GM18870 (cell line): Measurements from ENCODE around the gene CYSTM1.

Source experiments
- ATAC-seq: cut with Tn5 transposase; IDR thresholded peaks from one replicate; pipeline ENCODE4 v1.9.1; 2021; ENCODE audit warnings: moderate library complexity; ENCODE audit not compliant: unreplicated experiment

The CYSTM1 gene

DNA sequence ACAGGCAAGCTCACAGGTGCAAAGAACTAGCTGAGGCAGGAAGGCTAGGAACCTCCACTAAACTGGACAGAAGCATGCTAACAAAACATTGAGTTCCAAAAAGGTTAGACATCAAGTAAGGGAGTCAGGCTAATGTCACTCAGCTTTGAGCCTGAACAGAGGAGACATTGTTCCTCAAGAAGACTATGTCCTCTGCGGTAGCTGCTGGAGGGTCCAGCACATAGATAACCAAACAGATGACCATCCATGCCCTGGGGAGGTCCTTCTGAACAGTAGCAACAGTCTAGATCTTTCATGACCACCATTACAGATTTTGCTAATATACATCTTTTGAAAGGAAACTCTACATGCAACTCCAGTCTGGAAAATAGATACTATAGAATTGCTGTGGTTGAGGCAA, 57.7 kb downstream of the CYSTM1 start:
- ATAC-seq: no peak

DNA sequence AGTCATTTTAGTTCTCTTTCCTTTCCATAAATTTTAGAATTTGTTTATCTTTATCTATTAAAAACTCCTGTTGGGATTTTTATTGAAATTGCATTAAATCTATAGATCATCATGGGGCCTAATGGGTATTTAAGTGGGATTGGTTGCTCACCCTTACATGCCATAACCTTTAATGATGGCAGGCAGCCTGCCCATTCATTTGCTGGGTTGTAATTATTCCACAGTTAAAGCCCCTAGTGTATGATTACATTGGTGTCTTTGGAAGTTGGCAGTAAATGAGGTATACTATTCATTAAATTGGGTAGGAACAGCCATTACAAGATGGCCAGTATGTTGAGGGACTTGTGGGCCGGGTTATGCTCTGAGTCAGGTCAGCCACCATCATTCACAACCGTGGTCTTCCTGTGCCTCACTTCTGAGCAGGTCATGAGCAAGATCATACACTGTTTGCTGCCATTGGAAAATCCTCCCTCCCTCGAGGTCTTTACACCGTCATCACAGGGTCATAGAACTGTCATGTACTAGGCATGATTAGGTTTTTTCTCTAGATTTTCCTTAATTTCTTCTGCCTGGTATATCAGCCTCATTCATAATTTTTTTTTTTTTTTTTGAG, 59.5 kb downstream of the CYSTM1 start:
- no peak for ATAC-seq

DNA sequence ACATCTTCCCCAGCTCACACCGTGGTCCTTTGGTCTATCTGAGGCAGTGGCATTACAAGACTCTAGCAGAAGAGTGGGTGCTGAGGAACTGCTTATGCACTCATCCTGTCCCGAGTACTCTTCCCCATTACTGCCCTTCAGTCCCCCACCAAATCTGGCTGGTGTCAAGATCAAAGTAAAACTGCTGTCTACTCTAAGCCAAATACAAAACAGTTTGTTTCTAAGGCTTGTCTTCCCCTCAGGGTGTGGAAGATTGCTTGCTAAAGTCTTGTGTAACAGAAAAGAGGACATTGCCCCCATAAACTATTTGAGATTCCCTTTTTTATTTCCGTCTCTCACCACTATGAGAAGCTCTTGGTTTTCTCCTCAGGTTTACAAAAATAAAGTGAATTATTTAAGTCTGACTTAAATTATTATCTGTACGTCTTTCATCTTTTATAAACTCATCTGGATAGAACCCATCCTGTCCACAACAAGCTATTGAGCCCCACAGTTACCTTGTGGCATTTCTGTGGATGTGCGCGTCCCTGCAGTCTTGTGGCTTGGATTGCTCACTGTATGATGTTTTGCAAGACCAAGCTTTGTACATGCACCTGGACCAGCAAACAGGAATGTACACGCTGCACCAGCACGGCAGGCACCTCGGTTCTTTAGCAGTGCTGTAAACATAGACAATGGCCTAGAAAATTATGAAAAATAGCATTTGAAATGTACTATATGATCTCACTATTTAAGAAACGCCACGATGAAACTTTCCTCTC, 61.0 kb downstream of the CYSTM1 start:
- ATAC-seq: no peak

DNA sequence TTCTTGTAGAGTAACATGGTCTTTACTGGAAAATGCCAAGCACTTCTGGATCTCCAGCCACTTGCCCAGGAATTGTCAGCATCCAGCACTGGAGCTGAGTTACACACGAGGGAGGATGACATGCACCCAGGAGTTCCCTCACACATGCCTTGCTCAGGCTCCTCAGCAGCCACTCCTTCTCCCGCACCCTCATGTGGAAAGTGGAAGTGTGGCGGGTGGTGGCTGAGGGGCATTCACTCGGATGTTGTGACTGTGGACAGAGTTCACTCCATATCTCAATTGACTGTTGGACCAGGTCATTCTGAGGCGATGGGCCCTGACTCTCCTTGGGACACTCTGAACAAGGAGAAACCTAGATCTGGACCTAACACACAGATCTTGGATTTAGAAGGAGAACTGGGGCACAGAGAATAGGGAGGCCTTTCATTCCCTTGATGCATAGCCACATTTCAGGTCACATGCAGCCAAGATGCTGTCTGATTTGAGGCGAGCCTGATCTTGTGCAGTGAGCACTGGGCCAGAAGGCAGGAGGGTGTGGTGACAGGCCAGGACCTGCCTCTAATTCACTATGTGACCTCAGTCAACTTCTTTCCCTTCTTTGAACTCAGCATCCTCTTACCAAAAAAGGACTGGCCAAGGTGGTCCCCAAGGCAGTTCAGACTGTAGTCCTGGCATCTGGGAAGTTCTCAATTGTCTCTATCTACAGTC, 62.1 kb downstream of the CYSTM1 start:
- no peak for ATAC-seq

DNA sequence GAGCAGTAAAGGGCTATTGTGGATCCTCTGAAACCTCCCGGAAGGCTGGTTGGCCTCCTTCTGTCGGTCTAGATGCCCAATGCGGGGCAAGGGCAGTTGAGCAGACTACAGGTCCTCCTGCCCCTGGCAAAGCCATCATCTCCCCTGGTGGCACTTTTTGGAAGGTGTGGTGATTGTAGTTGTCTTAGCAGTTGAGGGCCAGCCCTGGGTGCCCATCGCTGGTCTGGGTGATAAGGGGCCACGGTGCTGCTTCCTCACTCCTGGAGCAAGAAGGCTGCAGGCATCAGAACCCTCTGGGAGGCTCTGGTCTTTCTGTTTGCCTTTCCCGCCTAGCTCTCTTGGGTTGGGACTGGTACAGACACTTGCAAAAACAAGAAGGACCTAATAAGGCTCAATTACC, 63.8 kb downstream of the CYSTM1 start:
- ATAC-seq: no peak

DNA sequence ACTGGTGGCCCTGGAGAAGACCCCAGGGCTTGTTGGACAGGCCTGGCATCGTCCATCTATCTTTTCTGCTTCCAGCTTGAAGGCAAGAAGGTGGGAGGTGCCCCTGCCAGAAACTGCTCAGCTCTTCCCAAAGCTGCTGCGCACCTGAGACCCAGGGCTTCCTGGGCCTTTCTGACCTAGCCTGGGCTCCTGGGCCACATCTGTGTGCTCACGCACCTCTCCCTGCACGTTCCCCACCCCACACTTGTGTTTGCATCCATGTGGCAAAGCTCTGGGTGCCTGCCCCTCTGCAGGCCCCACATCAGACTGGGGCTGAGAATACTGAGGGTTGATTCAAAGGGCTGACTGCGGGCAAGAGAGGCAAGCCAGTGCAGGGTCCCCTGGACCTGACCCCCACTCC, 64.5 kb downstream of the CYSTM1 start:
- no peak for ATAC-seq

DNA sequence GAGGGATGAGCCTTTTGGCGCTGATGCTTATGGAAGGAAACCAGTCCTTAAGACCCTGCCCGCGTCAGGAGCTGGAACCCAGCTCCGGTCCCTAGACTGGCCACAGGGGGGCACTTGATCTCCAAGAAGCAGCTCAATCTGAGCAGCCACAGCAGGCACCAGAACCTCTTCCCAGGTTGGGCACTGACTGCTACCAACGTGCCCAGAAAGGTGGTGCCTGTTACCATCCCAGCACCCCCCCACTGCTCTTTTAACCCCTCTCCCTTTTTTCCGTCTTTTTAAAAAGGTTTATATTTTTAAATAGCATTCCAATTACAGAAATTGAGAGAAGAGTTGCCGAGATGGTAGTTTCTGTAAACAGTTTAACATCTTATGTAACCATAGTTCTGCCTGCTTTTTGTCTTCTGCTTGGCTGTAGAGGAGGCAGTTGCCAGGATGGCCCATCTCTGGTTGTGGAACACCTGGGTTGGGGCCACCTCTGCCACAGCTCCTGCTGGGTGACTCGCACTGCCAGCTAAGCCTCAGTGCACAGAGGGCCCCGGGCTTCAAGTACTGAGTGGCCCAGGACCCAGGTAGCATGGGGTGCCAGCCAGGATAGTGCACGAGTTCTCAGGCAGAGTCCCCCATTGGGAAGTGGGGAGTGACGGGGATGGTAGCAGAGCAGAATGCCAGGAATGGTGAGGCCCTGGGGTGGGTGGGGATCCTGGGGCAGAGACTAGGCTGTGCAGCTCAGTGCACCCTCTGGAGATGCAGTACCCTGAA, 65.1 kb downstream of the CYSTM1 start:
- ATAC-seq: no peak

DNA sequence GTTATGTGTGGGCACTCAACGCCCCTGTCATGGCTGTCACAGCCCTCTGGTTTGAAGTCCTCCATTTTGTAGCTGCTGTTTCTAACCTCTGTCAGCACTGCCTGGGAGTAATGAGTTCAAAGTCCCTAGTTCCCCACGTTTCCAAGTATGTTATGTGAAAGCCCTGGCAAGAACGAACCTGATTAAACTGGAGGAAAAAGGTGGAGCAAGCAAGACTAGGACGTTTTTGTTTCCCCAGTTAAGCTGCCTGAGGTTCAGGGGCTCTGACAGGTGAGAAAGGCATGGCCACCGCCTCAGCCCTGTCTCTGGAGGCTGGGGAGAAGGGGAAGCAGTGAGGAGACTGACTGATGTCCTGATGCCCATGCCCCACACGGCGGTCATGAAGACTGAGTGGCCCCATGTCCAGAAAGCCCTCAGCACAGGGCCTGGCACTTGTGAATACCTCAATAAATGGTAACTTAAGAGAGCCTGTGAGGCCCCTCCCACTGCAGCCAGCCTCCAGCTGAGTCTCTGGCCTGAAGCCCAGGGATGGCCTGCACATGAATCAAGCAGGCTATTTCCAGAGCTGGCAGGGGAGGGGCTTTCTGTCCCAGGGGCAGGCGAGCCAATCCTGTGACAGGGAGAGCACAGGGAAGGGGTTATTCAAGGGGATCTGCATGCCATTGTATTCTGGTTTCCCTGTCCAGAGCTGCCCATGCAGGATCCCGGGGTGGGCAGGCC, 66.2 kb downstream of the CYSTM1 start:
- ATAC-seq: no peak

DNA sequence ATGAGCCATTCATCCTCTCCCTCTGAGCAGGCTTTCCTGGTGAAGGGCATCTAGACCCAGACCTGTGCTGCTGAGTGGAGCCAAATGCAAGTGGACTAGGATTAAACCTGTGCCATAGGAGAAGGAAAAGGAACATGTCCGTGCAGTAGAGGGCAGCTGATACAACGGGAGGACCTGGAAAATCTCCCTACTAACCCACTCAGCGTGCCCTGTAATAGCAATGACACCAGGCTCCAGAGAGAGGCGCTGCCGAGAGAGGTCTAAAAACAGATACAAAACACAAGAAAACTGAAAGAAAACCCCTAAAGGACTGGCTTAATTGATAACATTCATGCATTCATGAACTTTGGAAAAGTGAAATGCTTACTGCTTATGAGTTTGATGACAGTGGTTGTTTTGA, 67.1 kb downstream of the CYSTM1 start:
- ATAC-seq: no peak

DNA sequence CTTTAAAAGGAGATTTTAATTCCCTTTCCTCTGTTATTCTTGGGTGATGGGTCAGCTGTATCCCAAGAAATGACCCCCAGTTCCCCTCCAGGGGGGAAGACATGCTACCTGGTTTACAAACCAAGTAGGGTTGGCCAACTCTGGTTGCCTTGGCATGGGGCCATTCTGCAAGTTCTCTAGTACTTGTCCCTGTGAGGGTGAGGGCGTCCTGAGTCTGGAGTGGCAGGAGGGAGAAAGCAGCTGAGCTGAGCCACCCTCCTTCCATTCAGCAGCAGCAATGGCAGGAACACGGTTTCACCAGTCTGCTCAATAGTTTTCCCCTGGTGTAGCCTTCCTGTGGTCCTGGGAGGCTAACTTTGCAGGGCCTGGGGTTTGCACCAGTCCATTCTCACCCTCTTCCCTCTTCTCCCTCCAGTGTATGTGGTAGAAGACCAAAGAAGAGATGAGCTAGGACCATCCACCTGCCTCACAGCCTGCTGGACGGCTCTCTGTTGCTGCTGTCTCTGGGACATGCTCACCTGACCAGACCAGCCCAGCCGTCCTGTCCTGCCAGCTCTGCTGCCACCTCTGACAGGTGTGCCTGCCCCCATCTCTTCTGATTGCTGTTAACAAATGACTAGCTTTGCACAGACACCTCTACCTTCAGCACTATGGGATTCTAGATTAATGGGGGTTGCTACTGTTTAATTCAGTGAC, 68.0 kb downstream of the CYSTM1 start:
- no peak for ATAC-seq

DNA sequence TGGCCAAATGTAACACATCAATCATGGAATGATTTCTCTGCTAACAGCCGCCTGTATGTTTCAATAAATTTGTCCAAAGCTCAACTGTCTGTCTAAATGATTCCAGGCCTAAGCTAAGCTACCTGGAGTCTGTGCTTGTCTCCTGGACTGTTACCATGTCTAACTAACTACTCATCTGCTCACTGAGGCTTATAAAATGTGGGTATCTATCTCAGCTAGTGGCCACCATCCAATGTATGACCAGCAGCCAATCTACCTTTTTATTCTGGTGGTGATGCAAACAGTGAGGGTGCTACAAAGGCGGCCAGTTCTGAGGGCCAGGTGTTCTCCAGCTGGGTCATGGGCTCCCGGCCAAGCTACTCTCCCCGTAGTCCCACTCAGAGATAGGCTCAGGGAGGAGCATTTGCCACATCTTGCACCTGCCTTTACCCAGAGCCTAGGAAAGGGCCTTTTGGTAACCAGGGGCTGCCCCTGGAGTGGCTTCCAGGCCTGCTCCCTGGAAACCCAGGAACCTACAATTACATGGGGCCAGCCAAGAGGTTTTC, 68.8 kb downstream of the CYSTM1 start:
- no peak for ATAC-seq

DNA sequence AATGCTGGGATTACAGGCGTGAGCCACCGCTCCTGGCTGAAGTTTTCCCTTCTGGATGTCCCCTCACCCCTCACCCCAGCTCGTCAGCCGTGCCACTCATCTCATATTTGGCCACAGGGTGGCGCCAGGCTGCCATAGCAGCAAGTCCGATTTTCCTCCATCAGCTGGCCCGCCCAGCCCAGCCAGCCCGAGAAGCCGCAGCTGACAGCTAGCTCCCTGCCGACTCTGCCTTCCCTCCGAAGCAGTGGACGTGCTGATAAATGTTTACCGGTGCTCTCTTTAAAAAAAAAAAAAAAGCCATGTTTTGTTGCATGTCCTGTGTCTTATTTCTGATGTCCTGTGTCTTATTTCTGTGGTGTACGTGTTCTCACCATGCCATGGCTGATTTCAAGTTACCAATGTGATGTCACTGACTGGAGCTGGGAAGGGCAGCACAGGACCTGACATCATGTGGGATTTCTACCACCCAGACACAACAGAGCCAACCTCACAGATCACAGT, 69.6 kb downstream of the CYSTM1 start:
- no peak for ATAC-seq

DNA sequence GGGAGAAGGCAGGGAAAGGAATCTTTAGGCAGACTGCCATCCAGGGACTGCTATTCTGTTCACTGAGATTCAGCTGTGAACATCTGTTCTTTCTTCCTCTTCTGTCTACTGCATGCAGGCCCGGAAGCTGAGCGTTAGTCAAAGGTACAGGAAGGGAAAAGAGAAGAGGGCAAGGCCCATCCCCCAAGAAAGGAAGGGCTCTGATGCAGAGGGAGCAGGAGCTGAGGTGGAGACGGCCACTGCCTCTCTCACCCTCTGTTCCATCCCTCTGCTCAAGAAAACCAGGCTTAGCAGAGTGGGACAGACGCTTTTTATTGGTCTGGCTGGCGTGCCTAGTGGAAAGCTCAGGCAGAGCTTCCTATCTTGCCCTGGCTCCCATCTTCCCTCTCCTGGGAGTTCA, 70.4 kb downstream of the CYSTM1 start:
- ATAC-seq: no peak

DNA sequence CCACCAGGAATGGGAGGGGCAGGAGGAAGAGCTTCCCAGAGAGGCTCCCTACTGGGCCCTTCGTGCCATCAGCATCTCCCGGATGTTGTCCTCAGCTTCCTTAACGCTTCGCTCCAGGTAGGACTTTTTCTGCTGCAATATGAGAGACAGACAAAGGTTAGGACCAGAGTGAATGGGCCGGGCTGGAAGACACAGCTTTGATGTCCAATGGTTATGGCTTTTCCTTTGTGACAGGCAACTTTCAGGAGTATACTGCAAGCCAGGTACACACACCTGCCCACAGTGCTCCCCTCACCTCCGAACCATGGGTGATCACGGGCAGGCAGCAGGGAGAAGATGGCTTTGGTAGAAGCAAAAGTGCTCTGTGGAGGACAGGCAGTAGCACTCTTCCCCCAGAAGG, 70.9 kb downstream of the CYSTM1 start:
- no peak for ATAC-seq

DNA sequence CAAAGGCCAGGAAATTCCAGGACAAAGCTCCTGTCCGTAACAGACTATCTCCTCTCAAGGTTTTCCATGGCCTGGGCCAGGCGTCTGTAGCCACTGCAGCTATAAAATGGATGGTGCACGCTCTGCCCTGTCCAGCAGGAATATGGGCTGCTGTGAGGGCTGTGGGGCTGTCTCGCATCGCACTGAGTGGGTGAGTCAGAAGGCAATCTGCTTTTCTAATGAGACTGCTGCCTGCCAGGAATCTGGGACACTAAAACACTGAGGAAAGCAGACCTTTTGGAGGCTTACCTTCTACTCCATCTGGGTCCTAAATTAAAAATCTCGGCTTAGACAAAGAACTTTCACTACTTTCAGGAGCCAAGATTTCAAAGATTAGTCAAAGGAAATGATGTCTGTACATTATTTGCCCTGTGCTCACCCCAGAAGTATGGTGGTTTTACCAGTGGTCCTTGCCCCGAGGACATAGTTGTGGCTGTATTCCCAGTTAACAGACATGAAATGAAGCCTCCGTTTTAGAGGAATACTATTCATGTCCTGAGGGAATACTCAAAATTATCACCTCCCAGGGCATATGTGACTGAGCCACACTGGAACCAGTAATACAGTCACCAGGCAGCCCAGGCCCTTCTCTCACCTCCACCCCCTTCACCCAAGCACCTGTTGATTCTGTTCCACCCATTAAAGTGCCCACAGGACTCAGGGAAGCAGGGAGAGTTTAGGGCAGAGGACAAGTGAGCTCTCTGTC, 71.6 kb downstream of the CYSTM1 start:
- no peak for ATAC-seq

DNA sequence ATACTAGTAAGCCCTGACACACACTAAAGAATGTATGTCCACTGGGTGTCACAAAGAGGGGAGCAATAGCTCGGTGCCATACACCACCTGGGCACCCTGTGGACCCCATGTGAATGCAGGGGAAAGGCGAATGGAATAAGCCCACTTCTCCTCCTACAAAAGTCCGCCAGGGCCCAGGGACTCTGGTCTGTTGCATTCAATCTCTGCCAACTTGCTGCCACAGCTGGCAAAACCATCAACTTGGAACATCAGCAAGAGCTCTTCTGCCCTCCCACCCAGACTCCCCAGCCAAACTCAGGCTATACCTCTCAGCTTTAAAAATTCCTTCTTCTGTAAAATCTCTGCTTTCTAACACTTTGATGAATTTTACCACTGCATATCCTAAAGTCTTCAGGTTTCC, 73.4 kb downstream of the CYSTM1 start:
- no peak for ATAC-seq

DNA sequence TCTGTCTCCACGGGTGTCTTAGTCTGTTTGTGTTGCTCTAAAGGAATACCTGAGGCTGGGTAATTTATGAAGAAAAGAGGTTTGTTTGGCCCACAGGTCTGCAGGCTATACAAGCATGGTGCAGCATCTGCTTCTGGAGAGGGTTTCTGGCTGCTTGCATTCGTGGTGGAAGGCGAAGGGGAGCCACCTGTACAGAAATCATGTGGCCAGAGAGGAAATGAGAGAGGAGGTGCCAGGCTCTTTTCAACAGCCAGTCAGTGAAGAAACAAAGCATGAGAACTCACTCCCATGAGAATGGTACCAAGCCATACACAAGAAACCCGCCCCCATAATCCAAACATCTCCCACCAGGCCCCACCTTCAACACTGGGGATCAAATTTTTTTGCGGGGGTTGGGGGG, 74.5 kb downstream of the CYSTM1 start:
- ATAC-seq: no peak

DNA sequence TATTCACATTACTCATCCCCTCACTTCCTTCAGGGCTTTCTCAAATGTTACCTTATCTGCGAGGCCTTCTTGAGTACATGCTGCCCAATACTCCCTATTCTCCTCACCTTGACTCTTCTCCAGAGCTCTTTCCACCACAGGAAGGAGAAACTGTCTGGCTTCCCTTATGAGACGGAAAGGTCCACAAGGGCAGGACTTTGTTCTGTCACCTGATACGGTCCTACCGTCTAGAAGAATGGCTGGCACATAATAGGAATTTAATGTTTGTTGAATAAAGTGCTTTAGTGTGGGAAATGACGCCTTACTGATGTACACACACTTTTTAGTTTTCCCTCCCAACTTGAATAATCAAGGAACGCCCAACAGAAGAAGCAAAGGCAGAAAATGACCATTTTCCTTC, 75.4 kb downstream of the CYSTM1 start:
- ATAC-seq: no peak

DNA sequence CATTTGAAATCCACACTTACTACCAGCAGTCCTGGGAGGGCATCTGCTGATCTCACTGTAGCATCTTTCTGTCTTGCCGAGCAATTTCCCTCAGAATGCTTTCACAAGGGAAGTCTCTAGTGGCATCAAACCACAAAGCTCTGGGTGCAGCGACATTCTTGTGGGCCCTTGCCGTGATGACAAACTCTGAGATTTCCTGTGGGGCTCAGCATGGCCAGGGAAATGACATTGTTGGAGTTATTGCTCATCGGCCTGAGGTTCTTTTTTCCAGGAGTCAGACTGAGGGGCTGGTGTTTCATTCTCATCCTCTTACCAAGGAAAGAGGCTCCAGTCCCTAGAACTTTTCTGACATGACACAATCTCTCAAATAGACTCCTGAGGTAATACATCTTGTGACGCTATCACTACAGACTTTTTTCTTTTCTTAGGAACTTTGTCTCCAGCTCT, 76.6 kb downstream of the CYSTM1 start:
- peak; percentile 82 for ATAC-seq
